Smooth muscle cell (in vitro differentiated cells): Measurements from ENCODE around the gene CDH23. TPM values are rescaled to one million over a fixed set of nuclear protein-coding genes. Genes with fewer than 3 reads are reported as not detected.

Experiments
- DNase-seq: peaks from one replicate; lab custom pipeline; 2025; ENCODE audit not compliant: unreplicated experiment; lab: John Stamatoyannopoulos, UW
- H2AFZ ChIP-seq: fragments of 200-600 bp; sonication (generic); 2 replicates; pipeline ENCODE4 v1.6.0; 2016; ENCODE audit warnings: antibody characterized with exemption, low read depth, mild to moderate bottlenecking
- H3F3A ChIP-seq: fragments of 200-600 bp; sonication (generic); 2 replicates; pipeline ENCODE4 v1.6.0; 2017; ENCODE audit warnings: antibody characterized with exemption, low read depth
- H3K27ac ChIP-seq: fragments of 200-600 bp; sonication (generic); 2 replicates; pipeline ENCODE4 v1.5.1; 2016; ENCODE audit warnings: low read depth, mild to moderate bottlenecking
- H3K27me3 ChIP-seq: fragments of 200-600 bp; sonication (generic); 2 replicates; pipeline ENCODE4 v1.6.1; 2016; ENCODE audit warnings: low read depth, mild to moderate bottlenecking
- H3K36me3 ChIP-seq: fragments of 200-600 bp; sonication (generic); 2 replicates; pipeline ENCODE4 v1.5.1; 2016; ENCODE audit warnings: low read depth
- H3K4me1 ChIP-seq: fragments of 200-600 bp; sonication (generic); 2 replicates; pipeline ENCODE4 v1.5.1; 2016; ENCODE audit warnings: low read depth
- H3K4me2 ChIP-seq: fragments of 200-600 bp; sonication (generic); 2 replicates; pipeline ENCODE4 v1.6.0; 2016; ENCODE audit warnings: mild to moderate bottlenecking
- H3K4me3 ChIP-seq: fragments of 200-600 bp; sonication (generic); 2 replicates; pipeline ENCODE4 v1.5.1; 2016; ENCODE audit warnings: mild to moderate bottlenecking
- H3K79me2 ChIP-seq: fragments of 200-600 bp; sonication (generic); 2 replicates; pipeline ENCODE4 v1.6.0; 2016; ENCODE audit warnings: low read depth, mild to moderate bottlenecking
- H3K9ac ChIP-seq: fragments of 200-600 bp; sonication (generic); 2 replicates; pipeline ENCODE4 v1.6.0; 2016; ENCODE audit warnings: low read depth
- H3K9me3 ChIP-seq: fragments of 200-600 bp; sonication (generic); replicated peaks from 2 replicates; pipeline ENCODE4 v1.5.1; 2016; ENCODE audit warnings: low read depth
- H4K20me1 ChIP-seq: fragments of 200-600 bp; sonication (generic); 2 replicates; pipeline ENCODE4 v1.6.0; 2016; ENCODE audit warnings: low read depth
- WGBS: methylation state at CpG from one replicate; pipeline ENCODE4 v1.1.7; 2016; ENCODE audit warnings: low lambda C conversion rate; 5-methylcytosine and 5-hydroxymethylcytosine counted together
- polyA plus RNA-seq: library from polyadenylated mRNA; unstranded; fragments of >200 nt; fragmentation: Nextera tagmentation; extraction: Ambion mirVana; gene quantifications from 2 replicates; pipeline ENCODE4 v1.2.1, GENCODE V29; 2016
- total RNA-seq: library from RNA; depleted of rRNA; stranded (reverse); fragments of >200 nt; gene quantifications from 2 replicates; pipeline ENCODE4 v1.2.3, GENCODE V29; 2014
- TF ChIP-seq, protein P1 (sequence below): fragments of 200-600 bp; sonication (generic); IDR thresholded peaks from 2 replicates; pipeline ENCODE4 v1.5.1; 2017; ENCODE audit warnings: borderline replicate concordance, mild to moderate bottlenecking, antibody characterized with exemption; ENCODE audit not compliant: insufficient read depth, poor library complexity, severe bottlenecking

The CDH23 gene
- total and polyA plus RNA-seq, 2 experiments from 2014 or later, result 0.99 to 2.5 TPM

- H3K27me3 ChIP-seq, result no peaks in the 10 kb centered on the region
- H3K36me3 ChIP-seq, result no peaks in the 10 kb centered on the region
- H3F3A ChIP-seq, result no peaks in the 10 kb centered on the region
- H4K20me1 ChIP-seq, result no peaks in the 10 kb centered on the region
- no peak overlapping the region for H3K4me2 ChIP-seq
- H2AFZ ChIP-seq, result no peak overlapping the region
- no peaks in the 10 kb centered on the region for H3K79me2 ChIP-seq
- H3K4me1 ChIP-seq, result no peaks in the 10 kb centered on the region
- H3K27ac ChIP-seq, result no peak overlapping the region
- H3K4me3 ChIP-seq, result no peak overlapping the region
- WGBS, result 83% methylated on average over 1 of the region's 1 CpG
- TF ChIP-seq, protein P1, sequence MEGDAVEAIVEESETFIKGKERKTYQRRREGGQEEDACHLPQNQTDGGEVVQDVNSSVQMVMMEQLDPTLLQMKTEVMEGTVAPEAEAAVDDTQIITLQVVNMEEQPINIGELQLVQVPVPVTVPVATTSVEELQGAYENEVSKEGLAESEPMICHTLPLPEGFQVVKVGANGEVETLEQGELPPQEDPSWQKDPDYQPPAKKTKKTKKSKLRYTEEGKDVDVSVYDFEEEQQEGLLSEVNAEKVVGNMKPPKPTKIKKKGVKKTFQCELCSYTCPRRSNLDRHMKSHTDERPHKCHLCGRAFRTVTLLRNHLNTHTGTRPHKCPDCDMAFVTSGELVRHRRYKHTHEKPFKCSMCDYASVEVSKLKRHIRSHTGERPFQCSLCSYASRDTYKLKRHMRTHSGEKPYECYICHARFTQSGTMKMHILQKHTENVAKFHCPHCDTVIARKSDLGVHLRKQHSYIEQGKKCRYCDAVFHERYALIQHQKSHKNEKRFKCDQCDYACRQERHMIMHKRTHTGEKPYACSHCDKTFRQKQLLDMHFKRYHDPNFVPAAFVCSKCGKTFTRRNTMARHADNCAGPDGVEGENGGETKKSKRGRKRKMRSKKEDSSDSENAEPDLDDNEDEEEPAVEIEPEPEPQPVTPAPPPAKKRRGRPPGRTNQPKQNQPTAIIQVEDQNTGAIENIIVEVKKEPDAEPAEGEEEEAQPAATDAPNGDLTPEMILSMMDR, result no peak
- H3K9ac ChIP-seq, result no peak overlapping the region
- DNase-seq, result no peak
- no peaks in the 10 kb centered on the region for H3K9me3 ChIP-seq
These were observed 347.1 kb downstream of the CDH23 start for GRCh38 chr10:71743866-71744265.

DNA sequence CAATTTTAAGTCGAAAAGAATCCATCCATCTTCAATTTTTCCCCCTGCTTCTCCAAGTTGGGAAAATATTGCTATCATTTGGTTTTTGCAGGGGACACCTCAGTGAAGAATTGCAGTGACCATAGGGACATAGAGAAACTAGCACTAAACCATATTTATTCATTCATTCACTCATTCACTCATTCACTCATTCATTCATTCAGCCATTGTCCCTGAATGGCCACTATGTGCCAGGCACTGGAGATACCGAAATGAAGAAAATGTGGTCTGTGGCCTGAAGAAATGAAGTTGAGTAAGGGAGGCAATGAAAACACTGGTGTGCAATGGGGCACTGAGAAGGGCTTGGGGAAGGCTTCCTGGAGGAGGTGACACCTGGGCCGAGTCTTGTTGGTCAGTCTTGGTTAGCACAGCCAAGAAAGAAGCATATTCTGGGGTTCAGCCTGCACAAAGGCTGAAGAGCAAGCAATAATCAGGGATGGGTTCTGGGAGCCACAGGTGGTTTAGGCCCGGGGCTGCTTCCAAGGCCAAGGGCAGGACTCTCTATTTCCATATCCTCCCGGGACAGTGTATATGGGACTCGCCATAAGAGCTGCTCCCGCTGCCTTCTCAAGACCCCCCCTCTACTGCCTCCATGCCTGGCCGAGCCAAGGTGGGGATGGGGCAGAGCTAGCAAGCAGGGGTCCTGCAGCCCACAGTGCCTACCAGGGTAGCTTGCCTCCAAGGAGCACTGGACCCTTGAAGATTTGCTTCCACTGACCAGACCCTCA is 348.4 kb downstream of the CDH23 start:
- H3K4me3 ChIP-seq, result no peak overlapping the region
- WGBS, result 85% methylated on average over 8 of the region's 8 CpGs
- H3K27me3 ChIP-seq, result no peaks in the 10 kb centered on the region
- TF ChIP-seq, protein P1, result no peak
- DNase-seq, result no peak
- no peaks in the 10 kb centered on the region for H3K4me1 ChIP-seq
- no peak overlapping the region for H3K27ac ChIP-seq
- H3K9ac ChIP-seq, result no peak overlapping the region
- H3K4me2 ChIP-seq, result no peak overlapping the region
- no peaks in the 10 kb centered on the region for H4K20me1 ChIP-seq
- H3K9me3 ChIP-seq, result no peaks in the 10 kb centered on the region
- no peak overlapping the region for H2AFZ ChIP-seq
- no peaks in the 10 kb centered on the region for H3K36me3 ChIP-seq
- no peaks in the 10 kb centered on the region for H3K79me2 ChIP-seq
- H3F3A ChIP-seq, result no peaks in the 10 kb centered on the region

DNA sequence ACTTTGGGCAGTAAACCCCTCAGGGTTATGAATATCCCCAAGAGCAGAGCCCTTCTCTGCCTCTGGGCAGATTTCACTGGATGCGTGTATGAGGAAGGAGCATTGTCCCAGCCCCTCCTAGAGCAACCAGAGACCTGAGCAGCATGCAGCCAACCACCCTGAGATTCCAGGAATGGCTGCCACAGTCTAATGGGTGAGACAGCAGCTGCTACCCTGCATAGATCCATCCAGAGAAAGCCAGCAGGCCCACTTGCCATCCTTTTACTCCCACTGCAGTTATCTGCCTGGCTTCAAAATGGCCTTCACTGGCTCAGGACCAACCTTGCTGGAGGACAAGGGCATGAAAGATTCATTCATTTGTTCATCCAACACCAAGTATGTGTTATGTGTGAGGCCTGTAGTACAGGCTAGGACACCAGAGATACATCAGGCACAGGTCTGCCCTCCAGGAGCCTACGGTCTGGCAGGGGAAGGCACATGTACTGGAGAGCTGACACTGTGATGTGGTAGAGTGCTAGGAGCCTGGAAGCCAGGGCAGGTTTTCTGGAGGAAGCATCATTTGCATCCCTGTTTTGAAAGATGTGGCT is 349.0 kb downstream of the CDH23 start:
- no peak overlapping the region for H3K4me3 ChIP-seq
- H3K9ac ChIP-seq, result no peak overlapping the region
- H3K27ac ChIP-seq, result no peak overlapping the region
- no peak overlapping the region for H3K4me2 ChIP-seq
- DNase-seq, result no peak
- H3K4me1 ChIP-seq, result no peaks in the 10 kb centered on the region
- no peaks in the 10 kb centered on the region for H3K27me3 ChIP-seq
- H3K79me2 ChIP-seq, result no peaks in the 10 kb centered on the region
- H3K36me3 ChIP-seq, result no peaks in the 10 kb centered on the region
- no peak overlapping the region for H2AFZ ChIP-seq
- TF ChIP-seq, protein P1, result no peak
- no peaks in the 10 kb centered on the region for H3F3A ChIP-seq
- H4K20me1 ChIP-seq, result no peaks in the 10 kb centered on the region
- no peaks in the 10 kb centered on the region for H3K9me3 ChIP-seq
- WGBS, result 97% methylated on average over 2 of the region's 2 CpGs
